ENCODE results near the gene DOCK9.

DNA sequence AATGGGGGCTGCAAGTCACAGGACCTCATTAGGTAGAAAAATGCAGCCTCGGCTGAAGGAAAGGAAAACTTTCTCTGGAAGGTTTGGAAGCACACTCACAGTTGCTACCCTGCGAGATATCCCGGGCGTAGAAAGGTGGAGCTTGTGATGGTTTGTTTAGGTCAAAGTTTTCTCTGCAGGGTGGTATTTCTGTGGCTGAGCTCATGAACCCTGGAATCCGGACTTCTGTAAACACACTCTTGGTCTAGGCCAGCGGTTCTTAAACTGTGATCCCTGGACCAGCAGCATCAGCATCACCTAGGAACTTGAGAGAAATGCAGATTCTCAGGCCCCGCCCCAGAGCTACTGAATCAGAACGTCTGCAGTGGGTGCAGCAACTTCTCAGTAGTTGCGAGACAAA lies 222.1 kb downstream of the DOCK9 start:
- TF ChIP-seq, protein P1, sequence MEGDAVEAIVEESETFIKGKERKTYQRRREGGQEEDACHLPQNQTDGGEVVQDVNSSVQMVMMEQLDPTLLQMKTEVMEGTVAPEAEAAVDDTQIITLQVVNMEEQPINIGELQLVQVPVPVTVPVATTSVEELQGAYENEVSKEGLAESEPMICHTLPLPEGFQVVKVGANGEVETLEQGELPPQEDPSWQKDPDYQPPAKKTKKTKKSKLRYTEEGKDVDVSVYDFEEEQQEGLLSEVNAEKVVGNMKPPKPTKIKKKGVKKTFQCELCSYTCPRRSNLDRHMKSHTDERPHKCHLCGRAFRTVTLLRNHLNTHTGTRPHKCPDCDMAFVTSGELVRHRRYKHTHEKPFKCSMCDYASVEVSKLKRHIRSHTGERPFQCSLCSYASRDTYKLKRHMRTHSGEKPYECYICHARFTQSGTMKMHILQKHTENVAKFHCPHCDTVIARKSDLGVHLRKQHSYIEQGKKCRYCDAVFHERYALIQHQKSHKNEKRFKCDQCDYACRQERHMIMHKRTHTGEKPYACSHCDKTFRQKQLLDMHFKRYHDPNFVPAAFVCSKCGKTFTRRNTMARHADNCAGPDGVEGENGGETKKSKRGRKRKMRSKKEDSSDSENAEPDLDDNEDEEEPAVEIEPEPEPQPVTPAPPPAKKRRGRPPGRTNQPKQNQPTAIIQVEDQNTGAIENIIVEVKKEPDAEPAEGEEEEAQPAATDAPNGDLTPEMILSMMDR (IDR thresholded peaks at IDR 0.05), result no peak
- no peak for TF ChIP-seq EZH2 (IDR thresholded peaks at IDR 0.05; ENCODE audit: borderline replicate concordance, insufficient read depth, low read depth, low read length, poor library complexity, severe bottlenecking)
